PC-3 (cell line): ENCODE measurements around the gene U2AF1L4. TPM values are rescaled to one million over a fixed set of nuclear protein-coding genes. Genes with fewer than 3 reads are reported as not detected.

Experiments used
- ATAC-seq: fragments of 200-7000 bp; cut with Tn5 transposase; 2 replicates; pipeline ENCODE4 v1.9.1; 2020; ENCODE audit warnings: mild to moderate bottlenecking, moderate library complexity
- BruUV-seq: library from RNA; stranded (reverse); fragments of 400-500 nt; replicated peaks from 2 replicates; lab custom pipeline; 2021; lab: Mats Ljungman, UMichigan
- CTCF ChIA-PET: fragments of 300-600 bp; sonication (Branson Sonifier 250); formaldehyde crosslinking; loops from one replicate; lab custom pipeline; 2022; ENCODE audit warnings: antibody characterized with exemption; lab: Charles Lee
- POLR2A ChIA-PET: fragments of 300-600 bp; sonication (Branson Sonifier 250); formaldehyde crosslinking; loops from one replicate; lab custom pipeline; 2022; ENCODE audit warnings: antibody characterized with exemption; ENCODE audit not compliant: unreplicated experiment; lab: Charles Lee
- DNase-seq: peaks from one replicate; pipeline ENCODE4 v3.0.0-alpha.2; 2015
- H2AFZ ChIP-seq: fragments of 300-600 bp; sonication (generic); 2 replicates; pipeline ENCODE4 v1.6.0; 2016; ENCODE audit warnings: antibody characterized with exemption, low read length
- H3F3A ChIP-seq: fragments of 300-600 bp; sonication (generic); one replicate; pipeline ENCODE4 v1.6.0; 2017; ENCODE audit warnings: antibody characterized with exemption, low read length, control low read depth, mild to moderate bottlenecking; ENCODE audit not compliant: unreplicated experiment
- H3K27ac ChIP-seq: fragments of 300-600 bp; sonication (generic); 2 replicates; pipeline ENCODE4 v1.5.1; 2016; ENCODE audit warnings: mild to moderate bottlenecking, low read length
- H3K27me3 ChIP-seq: fragments of 300-600 bp; sonication (generic); 2 replicates; pipeline ENCODE4 v1.6.1; 2016; ENCODE audit warnings: low read length, mixed read lengths
- H3K36me3 ChIP-seq: fragments of 300-600 bp; sonication (generic); 2 replicates; pipeline ENCODE4 v1.6.1; 2016; ENCODE audit warnings: low read depth, mixed run types, low read length, mixed read lengths
- H3K4me1 ChIP-seq: fragments of 300-600 bp; sonication (generic); 2 replicates; pipeline ENCODE4 v1.5.1; 2016; ENCODE audit warnings: low read length; ENCODE audit not compliant: insufficient read depth
- H3K4me2 ChIP-seq: fragments of 300-600 bp; sonication (generic); 2 replicates; pipeline ENCODE4 v1.6.0; 2016; ENCODE audit warnings: low read length
- H3K4me3 ChIP-seq: fragments of 300-600 bp; sonication (generic); 2 replicates; pipeline ENCODE4 v1.5.1; 2016; ENCODE audit warnings: mild to moderate bottlenecking, low read length, mixed read lengths
- H3K79me2 ChIP-seq: fragments of 300-600 bp; sonication (generic); 2 replicates; pipeline ENCODE4 v1.6.1; 2017; ENCODE audit warnings: low read length, mixed read lengths
- H3K9ac ChIP-seq: fragments of 300-600 bp; sonication (generic); 2 replicates; pipeline ENCODE4 v1.6.0; 2016; ENCODE audit warnings: mild to moderate bottlenecking, low read length
- H3K9me2 ChIP-seq: fragments of 300-600 bp; sonication (generic); replicated peaks from 2 replicates; pipeline ENCODE4 v1.6.1; 2016; ENCODE audit warnings: mixed run types, low read length, mixed read lengths
- H3K9me3 ChIP-seq: fragments of 300-600 bp; sonication (generic); 2 replicates; pipeline ENCODE4 v1.6.1; 2016; ENCODE audit warnings: low read length, mixed read lengths
- H4K20me1 ChIP-seq: fragments of 300-600 bp; sonication (generic); 2 replicates; pipeline ENCODE4 v1.6.1; 2016; ENCODE audit warnings: low read length, mixed read lengths
- EZH2 ChIP-seq: fragments of 300-600 bp; sonication (generic); IDR thresholded peaks from one replicate; pipeline ENCODE4 v1.6.1; 2017; ENCODE audit warnings: antibody characterized with exemption, mild to moderate bottlenecking, low read length; ENCODE audit not compliant: unreplicated experiment
- EZH2phosphoT487 ChIP-seq: fragments of 300-600 bp; sonication (generic); IDR thresholded peaks from 2 replicates; pipeline ENCODE4 v1.6.1; 2018; ENCODE audit warnings: mild to moderate bottlenecking, antibody characterized with exemption, low read length, borderline replicate concordance
- intact Hi-C: fragments of 100-400 bp; cut with micrococcal nuclease; formaldehyde crosslinking; loops from 2 replicates; pipeline ENCODE4 v1.9.0; 2023
- total RNA-seq: library from RNA; depleted of rRNA; stranded (reverse); fragments of >200 nt; gene quantifications from 2 replicates; pipeline ENCODE4 v1.2.3, GENCODE V29; 2014
- TF ChIP-seq, protein P1 (sequence below): fragments of 300-600 bp; sonication (generic); conservative IDR thresholded peaks from 2 replicates; pipeline ENCODE4 v1.5.1; 2017; ENCODE audit warnings: antibody characterized with exemption, low read depth, mild to moderate bottlenecking, low read length

U2AF1L4 gene
- total RNA-seq, 1 experiment from 2014 or later, result 7.8 TPM

DNA sequence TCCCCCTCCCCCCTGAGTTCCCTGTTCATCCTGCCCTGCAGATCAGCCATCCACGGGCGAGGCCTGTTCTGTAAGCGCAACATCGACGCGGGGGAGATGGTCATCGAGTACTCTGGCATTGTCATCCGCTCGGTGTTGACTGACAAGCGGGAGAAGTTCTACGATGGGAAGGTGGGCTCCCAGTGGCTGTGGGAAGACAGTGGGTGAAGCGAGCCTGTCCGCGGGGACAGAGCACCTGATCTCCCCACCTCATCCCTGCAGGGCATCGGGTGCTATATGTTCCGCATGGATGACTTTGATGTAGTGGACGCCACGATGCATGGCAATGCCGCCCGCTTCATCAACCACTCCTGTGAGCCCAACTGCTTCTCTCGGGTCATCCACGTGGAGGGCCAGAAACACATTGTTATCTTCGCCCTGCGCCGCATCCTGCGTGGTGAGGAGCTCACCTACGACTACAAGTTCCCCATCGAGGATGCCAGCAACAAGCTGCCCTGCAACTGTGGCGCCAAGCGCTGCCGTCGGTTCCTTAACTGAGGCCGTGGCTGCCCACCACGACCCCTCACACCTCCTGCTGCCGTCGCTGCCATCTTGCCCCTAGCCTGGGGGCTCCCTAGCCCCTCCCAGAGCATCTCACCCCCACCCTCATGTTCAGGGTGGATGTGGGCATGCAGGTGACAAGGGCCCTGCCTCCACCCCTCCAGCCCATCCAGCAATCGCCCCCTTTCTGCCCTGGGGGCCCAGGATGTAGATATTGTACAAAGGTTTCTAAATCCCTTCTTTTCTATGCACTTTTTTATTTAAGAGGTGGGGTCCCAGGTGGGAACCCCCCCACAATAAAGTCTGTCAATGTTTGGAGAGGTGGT is 7.0 kb downstream of the U2AF1L4 start:
- H2AFZ ChIP-seq, result no peak overlapping the region
- ChIA-PET CTCF (no interaction called here), POLR2A (no interaction called here)
- BruUV-seq, result TSS peak; percentile 43
- no peak overlapping the region for H3K4me3 ChIP-seq
- no peak overlapping the region for H3K9ac ChIP-seq
- ATAC-seq (no peak), DNase-seq (no peak)
- H3K36me3 ChIP-seq, result no peaks in the 10 kb centered on the region; the same call in 1 of the 2 replicates
- TF ChIP-seq EZH2 (no peak), EZH2phosphoT487 (no peak)
- TF ChIP-seq, protein P1, sequence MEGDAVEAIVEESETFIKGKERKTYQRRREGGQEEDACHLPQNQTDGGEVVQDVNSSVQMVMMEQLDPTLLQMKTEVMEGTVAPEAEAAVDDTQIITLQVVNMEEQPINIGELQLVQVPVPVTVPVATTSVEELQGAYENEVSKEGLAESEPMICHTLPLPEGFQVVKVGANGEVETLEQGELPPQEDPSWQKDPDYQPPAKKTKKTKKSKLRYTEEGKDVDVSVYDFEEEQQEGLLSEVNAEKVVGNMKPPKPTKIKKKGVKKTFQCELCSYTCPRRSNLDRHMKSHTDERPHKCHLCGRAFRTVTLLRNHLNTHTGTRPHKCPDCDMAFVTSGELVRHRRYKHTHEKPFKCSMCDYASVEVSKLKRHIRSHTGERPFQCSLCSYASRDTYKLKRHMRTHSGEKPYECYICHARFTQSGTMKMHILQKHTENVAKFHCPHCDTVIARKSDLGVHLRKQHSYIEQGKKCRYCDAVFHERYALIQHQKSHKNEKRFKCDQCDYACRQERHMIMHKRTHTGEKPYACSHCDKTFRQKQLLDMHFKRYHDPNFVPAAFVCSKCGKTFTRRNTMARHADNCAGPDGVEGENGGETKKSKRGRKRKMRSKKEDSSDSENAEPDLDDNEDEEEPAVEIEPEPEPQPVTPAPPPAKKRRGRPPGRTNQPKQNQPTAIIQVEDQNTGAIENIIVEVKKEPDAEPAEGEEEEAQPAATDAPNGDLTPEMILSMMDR, result no peak
- H3K4me1 ChIP-seq, result 0 out of 2 replicates have a peak, but pooled peaks cover 4% of the 10 kb centered on the region
- no peaks in the 10 kb centered on the region for H3K9me2 ChIP-seq
- intact Hi-C loops, result no loop called here
- H3K27ac ChIP-seq, result no peak overlapping the region
- H4K20me1 ChIP-seq, result no peaks in the 10 kb centered on the region
- H3K27me3 ChIP-seq, result no peaks in the 10 kb centered on the region
- H3K9me3 ChIP-seq, result no peaks in the 10 kb centered on the region
- no peaks in the 10 kb centered on the region for H3K79me2 ChIP-seq
- H3F3A ChIP-seq, result no peaks in the 10 kb centered on the region
- H3K4me2 ChIP-seq, result no peak overlapping the region

DNA sequence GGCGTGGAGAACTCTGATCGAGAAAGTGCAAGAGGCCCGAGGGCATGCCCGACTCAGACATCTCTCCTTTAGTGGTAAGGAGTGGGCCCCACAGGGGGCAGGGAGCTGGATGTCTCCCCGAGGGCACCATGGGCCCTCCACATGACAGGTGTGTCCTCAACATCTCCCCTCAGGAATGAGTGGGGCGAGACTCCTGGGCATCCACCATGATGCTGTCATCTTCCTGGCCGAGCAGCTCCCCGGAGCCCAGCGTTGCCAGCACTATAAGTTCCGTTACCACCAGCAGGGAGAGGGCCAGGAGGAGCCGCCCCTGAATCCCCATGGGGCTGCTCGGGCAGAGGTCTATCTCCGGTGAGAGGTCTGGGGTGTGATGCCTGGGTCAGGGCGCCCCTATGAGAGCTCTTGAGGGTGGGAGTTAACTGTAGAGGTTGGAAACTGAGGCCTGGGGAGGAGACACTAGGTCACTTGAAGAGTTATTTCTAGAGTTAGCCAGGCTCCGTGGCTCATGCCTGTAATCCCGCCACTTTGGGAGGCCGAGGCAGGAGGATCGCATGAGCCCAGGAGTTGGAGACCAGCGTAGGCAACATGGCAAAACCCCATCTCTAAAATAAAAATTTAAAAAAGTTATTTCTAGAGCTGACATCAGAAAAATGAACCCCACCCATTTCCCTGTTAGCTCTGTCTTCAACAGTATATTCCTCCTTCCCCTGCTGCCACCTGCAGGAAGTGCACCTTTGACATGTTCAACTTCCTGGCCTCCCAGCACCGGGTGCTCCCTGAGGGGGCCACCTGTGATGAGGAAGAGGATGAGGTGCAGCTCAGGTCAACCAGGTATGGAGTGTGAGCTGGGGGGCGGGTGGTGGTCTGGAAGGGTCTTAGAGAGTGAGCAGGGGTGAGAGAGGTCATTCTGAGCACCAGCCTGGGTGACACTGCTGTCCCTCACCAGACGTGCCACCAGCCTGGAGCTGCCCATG is 8.0 kb downstream of the U2AF1L4 start:
- Histone ChIP-seq H4K20me1 (no peaks in the 10 kb centered on the region), H2AFZ (no peak overlapping the region), H3K36me3 (no peaks in the 10 kb centered on the region; the same call in 1 of the 2 replicates), H3K9ac (no peak overlapping the region), H3K4me1 (0 out of 2 replicates have a peak, but pooled peaks cover 4% of the 10 kb centered on the region), H3F3A (no peaks in the 10 kb centered on the region), H3K79me2 (no peaks in the 10 kb centered on the region), H3K27ac (no peak overlapping the region), H3K9me2 (no peaks in the 10 kb centered on the region), H3K4me2 (no peak overlapping the region), H3K9me3 (no peaks in the 10 kb centered on the region), H3K4me3 (no peak overlapping the region), H3K27me3 (no peaks in the 10 kb centered on the region)
- BruUV-seq, result no TSS peak
- ChIA-PET POLR2A (no interaction called here), CTCF (interaction anchor here (0.5 kb wide), 1 partner anchor 43 kb away, joined by 3 read pairs; no protein-coding TSS in a partner anchor)
- TF ChIP-seq EZH2 (no peak), EZH2phosphoT487 (no peak)
- TF ChIP-seq, protein P1, result 0 out of 2 replicates have a peak, but pooled peaks have one; percentile 25
- DNase-seq, result peak; percentile 18
- no peak for ATAC-seq
- intact Hi-C loops, result no loop called here
